RPMI7951 (cell line): ENCODE measurements around the gene CNPY3. TPM values are rescaled to one million over a fixed set of nuclear protein-coding genes. Genes with fewer than 3 reads are reported as not detected.

Experiments used
- DNase-seq: peaks from one replicate; pipeline ENCODE4 v3.0.0-alpha.2; 2012; ENCODE audit warnings: low read depth
- total RNA-seq: library from RNA; depleted of rRNA; stranded (reverse); fragments of >200 nt; shearing (Covaris generic); gene quantifications from 2 replicates; pipeline ENCODE4 v1.2.3, GENCODE V29; 2014; rRNA removed

The CNPY3 gene
- total RNA-seq, 1 experiment from 2014 or later = 70.0 TPM

- DNase-seq = no peak
Measured at GRCh38 chr6:42981836-42982235, 52.6 kb downstream of the CNPY3 start.

DNA sequence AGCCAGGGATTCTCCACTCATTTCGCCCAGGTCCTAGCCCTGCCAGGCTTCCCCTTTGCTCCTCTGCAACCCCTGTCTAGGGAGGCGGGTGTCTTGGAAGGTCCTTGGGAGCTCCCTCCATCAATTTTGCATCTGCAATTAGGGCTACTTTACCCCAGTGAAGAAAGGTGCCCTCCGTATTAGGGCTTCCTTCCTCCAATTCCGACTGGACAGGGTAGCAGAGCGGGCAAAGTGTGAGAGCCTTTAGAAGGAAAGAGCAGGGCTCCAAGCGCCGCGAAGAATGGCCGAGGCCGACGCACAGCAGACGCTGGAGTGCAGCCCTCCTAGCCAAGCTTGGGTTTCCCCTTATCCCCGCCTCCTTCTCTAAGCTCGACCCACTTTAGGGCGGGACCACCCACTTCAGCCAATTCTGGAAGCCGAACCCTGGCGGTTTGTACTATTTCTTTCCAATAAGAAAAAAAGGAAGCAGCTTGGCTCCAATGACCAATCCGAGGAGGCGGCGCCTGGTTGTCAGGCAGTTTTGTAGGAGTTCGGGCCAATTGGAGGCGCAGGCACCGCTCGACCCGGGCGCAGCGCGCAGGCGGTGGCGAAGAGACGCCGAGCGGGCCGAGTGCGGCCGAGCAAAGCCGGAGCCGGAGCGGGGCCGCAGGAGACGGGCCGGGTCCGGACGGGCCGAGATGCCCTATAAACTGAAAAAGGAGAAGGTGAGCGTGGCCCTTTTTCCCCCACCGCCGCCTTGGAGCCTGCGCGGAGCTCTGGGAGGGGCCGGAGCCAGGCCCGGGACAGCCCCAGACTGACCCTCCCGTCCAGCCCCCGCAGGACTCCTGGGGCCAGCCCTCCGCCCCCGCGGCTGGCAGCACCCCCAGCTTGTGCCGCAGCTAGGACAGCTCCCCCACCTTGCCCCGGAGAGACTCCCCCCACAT is 55.0 kb downstream of the CNPY3 start, which contains the start of gene PPP2R5D:
PPP2R5D (plus strand) TSS at position 570 of the 923 bp plus-strand sequence; CDS start at position 678, 108 bp downstream.
- DNase-seq = peak; percentile 99

- peak; percentile 24 for DNase-seq
Measured at GRCh38 chr6:42984924-42985475, 55.7 kb downstream of the CNPY3 start.

GRCh38 chr6:42987533-42988451 is 58.5 kb downstream of the CNPY3 start:
- DNase-seq = no peak

- DNase-seq = no peak
Measured at GRCh38 chr6:42988486-42989020, 59.3 kb downstream of the CNPY3 start.

Other genes starting within 250 kb of the CNPY3 start
- gene PRPH2, start 206.9 kb upstream of the CNPY3 start, total RNA-seq = 1.8 and 2.5 TPM in 2 replicates
- 47.8 and 63.7 TPM in 2 replicates for gene TBCC, start 183.4 kb upstream of the CNPY3 start, total RNA-seq
- 4.2 and 4.4 TPM in 2 replicates for gene BICRAL, start 147.4 kb upstream of the CNPY3 start, total RNA-seq
- gene RPL7L1, start 49.9 kb upstream of the CNPY3 start, total RNA-seq = 142 and 157 TPM in 2 replicates
- gene PTCRA, start 13.4 kb upstream of the CNPY3 start, total RNA-seq = not detected in 2 replicates
- gene GNMT, start 31.3 kb downstream of the CNPY3 start, total RNA-seq = 0.12 TPM in 1 of 2 replicates, not detected in the other
- gene PEX6, start 49.7 kb downstream of the CNPY3 start, total RNA-seq = 16.5 and 18.1 TPM in 2 replicates
- gene PPP2R5D, start 55.1 kb downstream of the CNPY3 start, total RNA-seq = 81.0 and 98.6 TPM in 2 replicates
- gene MEA1, start 84.5 kb downstream of the CNPY3 start, total RNA-seq = 131 and 184 TPM in 2 replicates
- gene KLHDC3, start 84.8 kb downstream of the CNPY3 start, total RNA-seq = 69.3 and 89.0 TPM in 2 replicates
- 117 and 148 TPM in 2 replicates for gene RRP36, start 92.1 kb downstream of the CNPY3 start, total RNA-seq
- gene CUL7, start 124.4 kb downstream of the CNPY3 start, total RNA-seq = 16.5 and 18.2 TPM in 2 replicates
- gene MRPL2, start 130.0 kb downstream of the CNPY3 start, total RNA-seq = 50.0 and 54.3 TPM in 2 replicates
- gene KLC4, start 130.2 kb downstream of the CNPY3 start, total RNA-seq = 9.4 and 12.3 TPM in 2 replicates
- 59.6 and 66.4 TPM in 2 replicates for gene PTK7, start 146.8 kb downstream of the CNPY3 start, total RNA-seq
- 10.7 and 16.7 TPM in 2 replicates for gene SRF, start 241.8 kb downstream of the CNPY3 start, total RNA-seq